ENCODE measurements around the gene ZNF337. TPM values are rescaled to one million over a fixed set of nuclear protein-coding genes. Genes with fewer than 3 reads are reported as not detected.

ZNF337 gene
- total and polyA plus RNA-seq, 4 donors: 6.8 to 32.6 (median 10.3) TPM

DNA sequence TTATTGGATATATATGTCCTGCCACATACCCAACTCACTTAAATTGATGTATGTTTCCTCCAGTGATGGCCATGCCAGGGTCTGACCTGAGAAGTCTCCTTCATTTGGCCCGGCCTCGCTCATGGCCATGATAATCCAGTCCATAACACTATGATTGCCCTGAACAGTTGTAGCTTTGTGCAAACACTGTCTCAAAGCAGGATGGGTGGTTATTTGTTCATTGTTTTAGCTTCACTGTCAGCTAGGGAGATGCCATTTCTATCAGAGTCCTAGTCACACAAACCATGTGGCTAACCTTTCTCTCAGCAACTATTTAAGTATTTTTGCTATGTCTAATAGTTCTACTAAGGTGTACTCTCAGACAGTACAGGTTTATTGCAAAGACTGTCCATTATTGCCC lies 47.6 kb upstream of the ZNF337 start:
- DNase-seq (no peak), ATAC-seq (ENCODE audit: insufficient read depth, low FRiP score) (no peak)
- no peaks in the 10 kb centered on the region for H3K27me3 ChIP-seq (ENCODE audit: control insufficient read depth in 3 of 3, insufficient read depth in 3 of 3, low read length in 2 of 3)
- no peaks in the 10 kb centered on the region for H3K36me3 ChIP-seq (ENCODE audit: control insufficient read depth in 4 of 4, insufficient read depth in 4 of 4, low read length in 4 of 4)
- 96 to 100% methylated on average over 2 of the region's 2 CpGs for WGBS, 2 donors
- no peak overlapping the region for H3K9ac ChIP-seq (ENCODE audit: insufficient read depth in 1 of 2, low read length in 2 of 2)
- TF ChIP-seq, protein P1, sequence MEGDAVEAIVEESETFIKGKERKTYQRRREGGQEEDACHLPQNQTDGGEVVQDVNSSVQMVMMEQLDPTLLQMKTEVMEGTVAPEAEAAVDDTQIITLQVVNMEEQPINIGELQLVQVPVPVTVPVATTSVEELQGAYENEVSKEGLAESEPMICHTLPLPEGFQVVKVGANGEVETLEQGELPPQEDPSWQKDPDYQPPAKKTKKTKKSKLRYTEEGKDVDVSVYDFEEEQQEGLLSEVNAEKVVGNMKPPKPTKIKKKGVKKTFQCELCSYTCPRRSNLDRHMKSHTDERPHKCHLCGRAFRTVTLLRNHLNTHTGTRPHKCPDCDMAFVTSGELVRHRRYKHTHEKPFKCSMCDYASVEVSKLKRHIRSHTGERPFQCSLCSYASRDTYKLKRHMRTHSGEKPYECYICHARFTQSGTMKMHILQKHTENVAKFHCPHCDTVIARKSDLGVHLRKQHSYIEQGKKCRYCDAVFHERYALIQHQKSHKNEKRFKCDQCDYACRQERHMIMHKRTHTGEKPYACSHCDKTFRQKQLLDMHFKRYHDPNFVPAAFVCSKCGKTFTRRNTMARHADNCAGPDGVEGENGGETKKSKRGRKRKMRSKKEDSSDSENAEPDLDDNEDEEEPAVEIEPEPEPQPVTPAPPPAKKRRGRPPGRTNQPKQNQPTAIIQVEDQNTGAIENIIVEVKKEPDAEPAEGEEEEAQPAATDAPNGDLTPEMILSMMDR (IDR thresholded peaks at IDR 0.05; ENCODE audit: control extremely low read depth, extremely low read depth): no peak
- H3K4me1 ChIP-seq (ENCODE audit: control insufficient read depth in 5 of 5, insufficient read depth in 5 of 5, low read length in 5 of 5): no peaks in the 10 kb centered on the region
- H3K4me3 ChIP-seq: no peak overlapping the region
- H3K27ac ChIP-seq (ENCODE audit: low read depth in 1 of 2, low read length in 1 of 2): no peak overlapping the region
- H3K9me3 ChIP-seq (ENCODE audit: control insufficient read depth in 4 of 4, insufficient read depth in 3 of 4, low read length in 3 of 4): peaks cover 0 to 2% (median 0%) of the 10 kb centered on the region in 4 donors

GRCh38 chr20:25741088-25741487 lies 44.4 kb upstream of the ZNF337 start:
- no peak for DNase-seq
- Histone ChIP-seq H3K4me3 (no peak overlapping the region), H3K9ac (ENCODE audit: insufficient read depth in 1 of 2, low read length in 2 of 2) (no peak overlapping the region), H3K4me1 (ENCODE audit: control insufficient read depth in 5 of 5, insufficient read depth in 5 of 5, low read length in 5 of 5) (no peaks in the 10 kb centered on the region), H3K9me3 (ENCODE audit: control insufficient read depth in 4 of 4, insufficient read depth in 3 of 4, low read length in 3 of 4) (no peaks in the 10 kb centered on the region), H3K36me3 (ENCODE audit: control insufficient read depth in 4 of 4, insufficient read depth in 4 of 4, low read length in 4 of 4) (no peaks in the 10 kb centered on the region), H3K27me3 (ENCODE audit: control insufficient read depth in 3 of 3, insufficient read depth in 3 of 3, low read length in 2 of 3) (no peaks in the 10 kb centered on the region), H3K27ac (ENCODE audit: low read depth in 1 of 2, low read length in 1 of 2) (no peak overlapping the region)
- TF ChIP-seq, protein P1 (IDR thresholded peaks at IDR 0.05; ENCODE audit: control extremely low read depth, extremely low read depth): no peak
- ATAC-seq (ENCODE audit: insufficient read depth, low FRiP score): no peak

GRCh38 chr20:25739615-25740320 lies 43.1 kb upstream of the ZNF337 start:
- no peak for ATAC-seq (ENCODE audit: insufficient read depth, low FRiP score)
- no peak overlapping the region for H3K9ac ChIP-seq (ENCODE audit: insufficient read depth in 1 of 2, low read length in 2 of 2)
- no peaks in the 10 kb centered on the region for H3K4me1 ChIP-seq (ENCODE audit: control insufficient read depth in 5 of 5, insufficient read depth in 5 of 5, low read length in 5 of 5)
- no peak overlapping the region for H3K27ac ChIP-seq (ENCODE audit: low read depth in 1 of 2, low read length in 1 of 2)
- H3K27me3 ChIP-seq (ENCODE audit: control insufficient read depth in 3 of 3, insufficient read depth in 3 of 3, low read length in 2 of 3): no peaks in the 10 kb centered on the region
- H3K36me3 ChIP-seq (ENCODE audit: control insufficient read depth in 4 of 4, insufficient read depth in 4 of 4, low read length in 4 of 4): no peaks in the 10 kb centered on the region
- no peak for DNase-seq
- WGBS, 2 donors: 79 to 81% methylated on average over 3 of the region's 3 CpGs
- H3K9me3 ChIP-seq (ENCODE audit: control insufficient read depth in 4 of 4, insufficient read depth in 3 of 4, low read length in 3 of 4): peaks cover 0 to 2% (median 0%) of the 10 kb centered on the region in 4 donors
- TF ChIP-seq, protein P1 (IDR thresholded peaks at IDR 0.05; ENCODE audit: control extremely low read depth, extremely low read depth): no peak
- H3K4me3 ChIP-seq: no peak overlapping the region

GRCh38 chr20:25738198-25738597 lies 41.5 kb upstream of the ZNF337 start:
- DNase-seq: no peak
- Histone ChIP-seq H3K9me3 (ENCODE audit: control insufficient read depth in 4 of 4, insufficient read depth in 3 of 4, low read length in 3 of 4) (peaks cover 0 to 2% (median 0%) of the 10 kb centered on the region in 4 donors), H3K36me3 (ENCODE audit: control insufficient read depth in 4 of 4, insufficient read depth in 4 of 4, low read length in 4 of 4) (peaks cover 0 to 3% (median 0%) of the 10 kb centered on the region in 4 donors), H3K4me1 (ENCODE audit: control insufficient read depth in 5 of 5, insufficient read depth in 5 of 5, low read length in 5 of 5) (no peaks in the 10 kb centered on the region), H3K27ac (ENCODE audit: low read depth in 1 of 2, low read length in 1 of 2) (no peak overlapping the region), H3K9ac (ENCODE audit: insufficient read depth in 1 of 2, low read length in 2 of 2) (no peak overlapping the region), H3K27me3 (ENCODE audit: control insufficient read depth in 3 of 3, insufficient read depth in 3 of 3, low read length in 2 of 3) (no peaks in the 10 kb centered on the region), H3K4me3 (no peak overlapping the region)
- no peak for ATAC-seq (ENCODE audit: insufficient read depth, low FRiP score)
- 94 to 98% methylated on average over 2 of the region's 2 CpGs for WGBS, 2 donors
- TF ChIP-seq, protein P1 (IDR thresholded peaks at IDR 0.05; ENCODE audit: control extremely low read depth, extremely low read depth): no peak

All from lung (tissue), 12 donors.